ENCODE measurements around the gene ACVR1B.
A peak's percentile ranks its signal among the peaks of the same experiment; 100 is the strongest.

Gene ACVR1B

DNA sequence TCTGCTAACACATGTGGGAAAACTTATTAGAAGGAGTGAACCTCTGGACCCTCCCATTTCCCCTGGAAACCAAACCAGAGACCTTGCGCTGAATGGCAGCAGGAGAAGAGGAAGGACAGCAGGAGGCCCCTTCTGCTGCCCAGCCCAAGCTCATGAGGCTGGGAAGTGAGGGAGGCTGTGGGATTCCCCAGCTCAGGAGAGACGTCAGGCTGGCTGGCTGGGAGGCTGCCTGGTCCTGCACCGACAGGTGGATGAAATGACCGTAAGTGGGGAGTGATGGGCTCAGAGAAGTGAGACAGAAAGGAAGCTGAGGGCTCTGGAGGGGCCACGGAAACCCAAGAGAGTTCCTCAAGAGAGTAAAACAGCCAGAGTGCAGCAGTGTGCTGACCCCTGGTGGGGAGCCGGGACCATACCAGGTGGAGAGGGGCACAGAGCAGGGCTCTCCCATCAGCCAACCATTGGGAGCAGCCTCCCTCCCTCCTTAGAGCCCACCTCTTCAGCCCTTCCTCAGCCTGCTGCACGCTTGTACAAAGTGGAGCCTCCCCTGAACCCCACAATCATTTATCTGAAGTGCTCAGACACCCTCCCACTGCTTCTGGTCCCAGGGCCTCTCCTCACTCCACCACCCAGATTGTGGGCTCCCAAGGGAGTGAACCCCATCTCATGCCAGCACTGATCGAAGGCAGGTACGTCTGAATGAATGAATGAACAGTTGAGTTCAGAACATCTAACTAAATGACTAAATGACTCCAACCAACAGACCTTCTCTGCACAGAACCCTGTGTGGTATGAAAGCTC is 69.2 kb downstream of the ACVR1B start (continued):
- TF ChIP-seq, protein P1, sequence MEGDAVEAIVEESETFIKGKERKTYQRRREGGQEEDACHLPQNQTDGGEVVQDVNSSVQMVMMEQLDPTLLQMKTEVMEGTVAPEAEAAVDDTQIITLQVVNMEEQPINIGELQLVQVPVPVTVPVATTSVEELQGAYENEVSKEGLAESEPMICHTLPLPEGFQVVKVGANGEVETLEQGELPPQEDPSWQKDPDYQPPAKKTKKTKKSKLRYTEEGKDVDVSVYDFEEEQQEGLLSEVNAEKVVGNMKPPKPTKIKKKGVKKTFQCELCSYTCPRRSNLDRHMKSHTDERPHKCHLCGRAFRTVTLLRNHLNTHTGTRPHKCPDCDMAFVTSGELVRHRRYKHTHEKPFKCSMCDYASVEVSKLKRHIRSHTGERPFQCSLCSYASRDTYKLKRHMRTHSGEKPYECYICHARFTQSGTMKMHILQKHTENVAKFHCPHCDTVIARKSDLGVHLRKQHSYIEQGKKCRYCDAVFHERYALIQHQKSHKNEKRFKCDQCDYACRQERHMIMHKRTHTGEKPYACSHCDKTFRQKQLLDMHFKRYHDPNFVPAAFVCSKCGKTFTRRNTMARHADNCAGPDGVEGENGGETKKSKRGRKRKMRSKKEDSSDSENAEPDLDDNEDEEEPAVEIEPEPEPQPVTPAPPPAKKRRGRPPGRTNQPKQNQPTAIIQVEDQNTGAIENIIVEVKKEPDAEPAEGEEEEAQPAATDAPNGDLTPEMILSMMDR (tag by site-specific recombination; IDR thresholded peaks at IDR 0.05): peak; percentile 91
- TF ChIP-seq ZNF221 (tag by site-specific recombination; IDR thresholded peaks at IDR 0.05; ENCODE audit: borderline replicate concordance): no peak
- no peak for TF ChIP-seq BCL11A (tag by site-specific recombination; IDR thresholded peaks at IDR 0.05; ENCODE audit: low read depth)
- TF ChIP-seq GLIS1 (tag by site-specific recombination; IDR thresholded peaks at IDR 0.05): peak; percentile 5; the same call in 1 of the 2 replicates
- TF ChIP-seq SP2 (tag by site-specific recombination; IDR thresholded peaks at IDR 0.05): no peak
- no peak for TF ChIP-seq ZNF837 (tag by site-specific recombination; IDR thresholded peaks at IDR 0.05)

DNA sequence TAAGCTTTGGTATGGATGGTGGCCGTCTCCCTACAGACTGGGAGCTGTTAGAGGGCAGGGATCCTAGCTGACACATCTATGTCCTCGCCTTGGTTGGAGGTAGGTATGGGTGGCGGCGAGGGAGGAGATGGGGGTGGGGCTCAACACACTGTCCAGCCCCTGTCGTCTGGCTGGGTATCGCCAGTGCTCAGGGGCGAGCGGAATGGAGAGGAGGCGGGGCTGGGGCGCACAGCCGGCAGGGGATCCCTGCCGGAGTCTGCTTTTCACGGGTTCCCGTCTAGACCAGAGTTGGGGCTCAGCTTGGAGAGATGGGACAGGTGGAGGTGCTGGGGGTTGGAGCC is 71.3 kb downstream of the ACVR1B start:
- CTCF ChIA-PET: interaction anchor here (0.7 to 16.1 kb wide), 19 partner anchors 9 to 491 kb away, joined by 3 to 794 read pairs (median 12); partner anchors contain the start of genes ATG101, SMIM41 and TAMALIN
- no peaks in the 10 kb centered on the region for H3K36me3 ChIP-seq (ENCODE audit: control insufficient read depth in 2 of 2, insufficient read depth in 1 of 2, low read length in 2 of 2)
- POLR2A ChIA-PET: interaction anchor here (0.9 to 2.6 kb wide), 3 partner anchors 19 to 68 kb away, joined by 3 to 11 read pairs (median 3); partner anchors contain the start of gene ATG101
- 0 out of 2 replicates have a peak overlapping the region, but pooled peaks have one; percentile 48 for H3K4me3 ChIP-seq (ENCODE audit: low read depth, low read length)
- H3K27ac ChIP-seq (ENCODE audit: extremely low read depth, low read depth, low read length): no peak overlapping the region
- no peak for TF ChIP-seq ZFP69B (tag by site-specific recombination; IDR thresholded peaks at IDR 0.05)
- TF ChIP-seq ZNF549 (tag by site-specific recombination; IDR thresholded peaks at IDR 0.05): no peak
- TF ChIP-seq, protein P2, sequence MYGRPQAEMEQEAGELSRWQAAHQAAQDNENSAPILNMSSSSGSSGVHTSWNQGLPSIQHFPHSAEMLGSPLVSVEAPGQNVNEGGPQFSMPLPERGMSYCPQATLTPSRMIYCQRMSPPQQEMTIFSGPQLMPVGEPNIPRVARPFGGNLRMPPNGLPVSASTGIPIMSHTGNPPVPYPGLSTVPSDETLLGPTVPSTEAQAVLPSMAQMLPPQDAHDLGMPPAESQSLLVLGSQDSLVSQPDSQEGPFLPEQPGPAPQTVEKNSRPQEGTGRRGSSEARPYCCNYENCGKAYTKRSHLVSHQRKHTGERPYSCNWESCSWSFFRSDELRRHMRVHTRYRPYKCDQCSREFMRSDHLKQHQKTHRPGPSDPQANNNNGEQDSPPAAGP (tag by site-specific recombination; IDR thresholded peaks at IDR 0.05): no peak
- TF ChIP-seq ZBTB6 (tag by site-specific recombination; IDR thresholded peaks at IDR 0.05): no peak
- no peak for TF ChIP-seq ZNF654 (tag by site-specific recombination; IDR thresholded peaks at IDR 0.05; ENCODE audit: low read depth)
- TF ChIP-seq ZNF660 (tag by site-specific recombination; IDR thresholded peaks at IDR 0.05): no peak
- no peak for TF ChIP-seq ATF2 (tag by site-specific recombination; IDR thresholded peaks at IDR 0.05; ENCODE audit: low read depth)
- no peak for TF ChIP-seq ZNF211 (tag by site-specific recombination; IDR thresholded peaks at IDR 0.05; ENCODE audit: low read depth)
- TF ChIP-seq SETDB1 (IDR thresholded peaks at IDR 0.05; ENCODE audit: insufficient read length, low read length): no peak
- no peak for TF ChIP-seq KLF1 (tag by site-specific recombination; IDR thresholded peaks at IDR 0.05)
- no peak for TF ChIP-seq ZSCAN18 (tag by site-specific recombination; IDR thresholded peaks at IDR 0.05)
- no peak for TF ChIP-seq REPIN1 (tag by site-specific recombination; IDR thresholded peaks at IDR 0.05; ENCODE audit: low read depth)
- TF ChIP-seq ZNF324 (tag by site-specific recombination; IDR thresholded peaks at IDR 0.05): no peak
- TF ChIP-seq ZNF266 (tag by site-specific recombination; IDR thresholded peaks at IDR 0.05; ENCODE audit: low read depth): no peak
- no peak for TF ChIP-seq SP3 (tag by site-specific recombination; IDR thresholded peaks at IDR 0.05)
- no peak for TF ChIP-seq ZNF423 (tag by site-specific recombination; IDR thresholded peaks at IDR 0.05)
- H3K4me1 ChIP-seq (ENCODE audit: control insufficient read depth, insufficient read depth, low read length): peaks cover 2% of the 10 kb centered on the region
- no peaks in the 10 kb centered on the region for H3K9me3 ChIP-seq (ENCODE audit: control insufficient read depth, insufficient read depth, low read depth, low read length)

Measured in HEK293 (cell line).